ENCODE measurements around the gene ADAP1.

ADAP1 gene

DNA sequence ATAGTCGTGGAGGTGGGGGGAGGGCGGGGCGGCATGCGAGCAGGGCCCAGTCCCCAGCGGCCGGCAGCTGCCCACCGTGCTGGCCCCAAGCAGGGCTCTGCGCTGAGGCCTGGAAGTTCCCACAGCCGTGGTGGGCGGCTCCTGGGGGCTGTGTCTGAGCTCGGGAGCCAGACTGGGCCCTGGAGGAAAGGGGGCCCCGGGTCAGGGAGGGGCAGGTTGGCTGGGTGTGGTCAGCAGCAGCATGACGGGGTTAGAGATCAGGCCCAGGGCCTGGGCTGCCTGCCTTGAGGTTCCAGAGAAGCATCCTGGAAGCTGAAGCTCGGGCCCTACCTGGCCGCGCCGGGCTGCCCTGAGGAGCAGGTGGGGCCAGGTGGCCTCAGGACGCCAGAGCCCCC lies 56.0 kb downstream of the ADAP1 start:
- TF ChIP-seq, protein P1, sequence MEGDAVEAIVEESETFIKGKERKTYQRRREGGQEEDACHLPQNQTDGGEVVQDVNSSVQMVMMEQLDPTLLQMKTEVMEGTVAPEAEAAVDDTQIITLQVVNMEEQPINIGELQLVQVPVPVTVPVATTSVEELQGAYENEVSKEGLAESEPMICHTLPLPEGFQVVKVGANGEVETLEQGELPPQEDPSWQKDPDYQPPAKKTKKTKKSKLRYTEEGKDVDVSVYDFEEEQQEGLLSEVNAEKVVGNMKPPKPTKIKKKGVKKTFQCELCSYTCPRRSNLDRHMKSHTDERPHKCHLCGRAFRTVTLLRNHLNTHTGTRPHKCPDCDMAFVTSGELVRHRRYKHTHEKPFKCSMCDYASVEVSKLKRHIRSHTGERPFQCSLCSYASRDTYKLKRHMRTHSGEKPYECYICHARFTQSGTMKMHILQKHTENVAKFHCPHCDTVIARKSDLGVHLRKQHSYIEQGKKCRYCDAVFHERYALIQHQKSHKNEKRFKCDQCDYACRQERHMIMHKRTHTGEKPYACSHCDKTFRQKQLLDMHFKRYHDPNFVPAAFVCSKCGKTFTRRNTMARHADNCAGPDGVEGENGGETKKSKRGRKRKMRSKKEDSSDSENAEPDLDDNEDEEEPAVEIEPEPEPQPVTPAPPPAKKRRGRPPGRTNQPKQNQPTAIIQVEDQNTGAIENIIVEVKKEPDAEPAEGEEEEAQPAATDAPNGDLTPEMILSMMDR (conservative IDR thresholded peaks at IDR 0.05; ENCODE audit: low read length) = no peak
- no peak overlapping the region for H3K4me3 ChIP-seq (ENCODE audit: low read length)
- DNase-seq (ENCODE audit: low read depth) = no peak

DNA sequence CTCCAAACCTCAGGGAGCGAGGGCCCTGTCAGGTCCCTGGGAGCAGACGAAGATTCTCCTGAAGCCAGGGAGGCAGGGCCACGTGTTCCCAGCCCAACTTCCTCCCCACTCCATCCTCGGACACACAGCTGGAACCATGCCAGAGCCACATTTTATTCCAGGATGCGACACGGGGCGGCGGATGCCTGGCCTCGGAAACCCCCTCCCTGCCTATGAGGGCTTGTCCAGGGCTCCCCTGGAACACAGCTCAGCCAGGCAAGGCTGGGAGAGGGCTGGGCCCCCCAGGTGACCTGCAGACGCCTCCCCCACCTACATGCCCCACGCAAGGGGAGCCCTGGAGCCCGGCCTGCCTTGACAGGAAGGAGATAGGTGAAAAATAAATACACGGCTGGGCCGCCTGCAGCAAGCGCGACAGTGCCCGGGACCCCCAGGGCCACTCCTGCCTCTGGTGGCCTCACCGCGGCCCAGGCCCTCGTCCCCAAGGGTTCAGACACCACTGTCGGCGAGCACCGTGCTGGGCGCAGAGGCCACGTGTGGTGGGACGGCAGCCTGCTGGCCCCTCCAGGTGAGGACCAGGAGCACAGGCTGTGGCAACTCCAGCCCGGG lies 56.6 kb downstream of the ADAP1 start:
- DNase-seq (ENCODE audit: low read depth) = no peak
- H3K4me3 ChIP-seq (ENCODE audit: low read length) = no peak overlapping the region
- TF ChIP-seq, protein P1 (conservative IDR thresholded peaks at IDR 0.05; ENCODE audit: low read length) = no peak

DNA sequence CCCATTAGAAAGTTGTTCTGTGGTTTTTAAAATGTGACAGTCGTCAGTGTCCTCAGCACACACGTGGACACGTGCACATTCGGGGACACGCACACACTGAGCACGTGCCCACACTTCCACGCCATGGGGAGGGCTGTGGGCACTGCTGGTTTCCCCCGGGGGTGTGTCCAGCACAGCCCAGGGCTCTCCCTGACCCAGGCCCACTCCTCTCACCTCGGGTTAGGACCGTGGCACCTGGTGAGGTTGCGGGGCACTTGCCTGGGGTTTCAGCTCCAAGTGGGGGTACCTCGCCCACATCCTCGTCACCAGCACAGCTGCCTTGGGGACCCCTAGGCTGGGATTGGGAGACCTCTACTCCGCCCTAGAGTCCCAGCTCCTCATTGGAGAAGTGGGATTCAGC lies 57.4 kb downstream of the ADAP1 start:
- H3K4me3 ChIP-seq (ENCODE audit: low read length) = no peak overlapping the region
- DNase-seq (ENCODE audit: low read depth) = no peak
- TF ChIP-seq, protein P1 (conservative IDR thresholded peaks at IDR 0.05; ENCODE audit: low read length) = no peak

DNA sequence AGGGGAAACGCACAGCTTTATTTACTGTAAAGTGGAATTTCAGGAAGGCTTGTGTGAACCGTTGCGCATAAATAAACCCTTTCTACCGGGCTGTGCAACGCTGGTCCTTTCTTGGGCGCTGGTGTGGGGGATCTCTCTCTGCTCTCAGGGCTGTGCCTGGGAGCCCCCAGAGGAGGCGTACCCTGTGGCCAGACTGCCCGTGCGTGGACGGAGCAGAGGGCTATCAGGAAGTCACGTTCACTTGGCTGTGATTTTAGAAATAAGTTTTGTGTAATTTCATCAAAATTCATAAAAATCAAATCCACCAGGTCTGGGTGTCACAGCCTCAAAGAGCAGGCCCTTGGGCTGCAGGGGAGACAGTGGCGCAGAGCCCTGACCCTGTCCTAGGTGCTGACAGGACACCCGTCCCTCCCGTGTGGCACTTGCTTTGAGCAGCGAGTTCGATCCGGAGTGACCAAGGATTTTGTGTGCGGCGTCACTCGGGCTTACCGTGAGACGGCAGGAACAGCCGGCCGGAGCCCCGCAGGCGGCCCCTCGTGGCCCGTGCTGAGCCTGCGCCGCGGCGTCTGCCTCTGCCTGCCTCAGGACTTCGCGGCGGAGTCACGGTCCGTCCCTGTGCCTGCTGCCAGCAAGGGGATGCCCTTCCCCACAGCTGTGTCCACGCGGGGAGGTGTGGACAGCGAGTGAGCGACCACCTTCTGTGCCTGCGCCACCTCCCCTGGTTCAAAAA lies 58.0 kb downstream of the ADAP1 start:
- no peak for DNase-seq (ENCODE audit: low read depth)
- TF ChIP-seq, protein P1 (conservative IDR thresholded peaks at IDR 0.05; ENCODE audit: low read length) = no peak
- no peak overlapping the region for H3K4me3 ChIP-seq (ENCODE audit: low read length)

DNA sequence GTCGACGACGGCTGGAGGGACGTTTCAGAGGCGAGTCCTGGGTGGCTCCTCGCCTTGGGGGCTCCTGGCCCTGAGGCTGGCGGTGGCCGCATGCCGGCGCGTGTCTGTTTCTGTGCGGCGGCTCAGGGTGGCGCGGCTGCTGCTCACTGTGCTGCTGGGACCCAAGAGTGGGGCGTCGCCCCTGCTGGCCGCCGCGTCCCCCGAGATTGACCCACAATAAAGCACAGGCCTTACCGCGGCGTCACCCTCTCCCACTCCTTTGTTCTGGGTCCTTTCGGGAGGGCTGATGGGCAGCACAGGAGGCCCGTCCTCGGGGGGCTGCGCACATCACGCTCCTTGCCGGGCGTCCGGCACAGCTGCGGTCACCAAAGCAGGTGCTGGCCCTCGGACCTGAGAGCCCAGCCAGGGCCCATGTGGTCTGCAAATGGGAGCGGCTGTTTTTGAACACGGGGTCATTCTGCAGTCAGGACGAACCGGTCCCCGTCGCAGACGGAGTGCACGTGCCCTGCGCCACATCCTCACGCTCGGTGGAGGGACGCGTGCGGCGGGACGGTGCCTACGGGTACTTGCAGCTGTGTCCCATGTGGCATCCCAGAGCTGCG lies 58.9 kb downstream of the ADAP1 start:
- TF ChIP-seq, protein P1 (conservative IDR thresholded peaks at IDR 0.05; ENCODE audit: low read length) = no peak
- no peak for DNase-seq (ENCODE audit: low read depth)
- no peak overlapping the region for H3K4me3 ChIP-seq (ENCODE audit: low read length)

DNA sequence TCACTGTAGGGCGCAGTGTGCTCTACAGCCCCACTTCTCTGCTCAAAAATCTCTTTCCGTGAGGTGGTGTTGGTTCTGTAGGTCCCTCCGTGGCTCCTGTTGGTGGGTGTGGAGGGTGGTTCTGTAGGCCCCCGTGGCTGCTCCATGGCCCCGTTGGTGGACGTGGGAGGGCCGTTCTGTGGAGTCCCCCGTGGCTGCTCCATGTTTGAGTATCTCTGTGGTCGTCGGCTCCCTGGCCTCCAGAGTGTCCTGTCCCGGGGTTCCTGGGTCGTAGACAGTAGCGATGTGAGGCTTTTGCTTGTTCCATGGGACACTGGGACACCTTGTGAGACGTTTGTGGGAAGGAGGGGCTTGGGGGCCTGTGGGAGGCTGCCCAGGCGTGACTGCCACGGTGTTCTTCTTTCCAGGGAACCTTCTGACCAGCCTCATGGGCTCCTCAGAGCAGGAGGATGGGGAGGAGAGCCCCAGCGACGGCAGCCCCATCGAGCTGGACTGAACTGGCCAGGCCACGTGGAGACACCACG lies 59.5 kb downstream of the ADAP1 start:
- no peak for DNase-seq (ENCODE audit: low read depth)
- H3K4me3 ChIP-seq (ENCODE audit: low read length) = no peak overlapping the region
- TF ChIP-seq, protein P1 (conservative IDR thresholded peaks at IDR 0.05; ENCODE audit: low read length) = no peak
